ENCODE data around the gene C16orf96.

C16orf96 gene

GRCh38 chr16:4524571-4524970 lies 31.6 kb upstream of the C16orf96 start:
- Histone ChIP-seq H3F3A (ENCODE audit: insufficient read depth) (peaks cover 5% of the 10 kb centered on the region), H3K79me2 (ENCODE audit: insufficient read depth, low read length) (no peaks in the 10 kb centered on the region), H3K4me3 (ENCODE audit: insufficient read depth, low read length, poor library complexity, severe bottlenecking) (no peak overlapping the region), H3K4me2 (ENCODE audit: low read depth, low read length, poor library complexity, severe bottlenecking) (no peak overlapping the region), H3K9ac (ENCODE audit: low read length) (no peak overlapping the region), H3K9me3 (ENCODE audit: insufficient read depth, low read length) (no peaks in the 10 kb centered on the region), H2AFZ (ENCODE audit: low read depth, low read length, severe bottlenecking) (no peak overlapping the region), H4K20me1 (ENCODE audit: low read depth, low read length) (no peaks in the 10 kb centered on the region), H3K9me2 (replicated peaks; ENCODE audit: insufficient read depth, low read length) (no peaks in the 10 kb centered on the region), H3K27me3 (ENCODE audit: low read length) (no peaks in the 10 kb centered on the region), H3K27ac (ENCODE audit: low read depth, low read length) (no peak overlapping the region), H3K36me3 (ENCODE audit: low read length) (no peaks in the 10 kb centered on the region)
- TF ChIP-seq EZH2phosphoT487 (conservative IDR thresholded peaks at IDR 0.05; ENCODE audit: low read length), result no peak
- TF ChIP-seq, protein P1, sequence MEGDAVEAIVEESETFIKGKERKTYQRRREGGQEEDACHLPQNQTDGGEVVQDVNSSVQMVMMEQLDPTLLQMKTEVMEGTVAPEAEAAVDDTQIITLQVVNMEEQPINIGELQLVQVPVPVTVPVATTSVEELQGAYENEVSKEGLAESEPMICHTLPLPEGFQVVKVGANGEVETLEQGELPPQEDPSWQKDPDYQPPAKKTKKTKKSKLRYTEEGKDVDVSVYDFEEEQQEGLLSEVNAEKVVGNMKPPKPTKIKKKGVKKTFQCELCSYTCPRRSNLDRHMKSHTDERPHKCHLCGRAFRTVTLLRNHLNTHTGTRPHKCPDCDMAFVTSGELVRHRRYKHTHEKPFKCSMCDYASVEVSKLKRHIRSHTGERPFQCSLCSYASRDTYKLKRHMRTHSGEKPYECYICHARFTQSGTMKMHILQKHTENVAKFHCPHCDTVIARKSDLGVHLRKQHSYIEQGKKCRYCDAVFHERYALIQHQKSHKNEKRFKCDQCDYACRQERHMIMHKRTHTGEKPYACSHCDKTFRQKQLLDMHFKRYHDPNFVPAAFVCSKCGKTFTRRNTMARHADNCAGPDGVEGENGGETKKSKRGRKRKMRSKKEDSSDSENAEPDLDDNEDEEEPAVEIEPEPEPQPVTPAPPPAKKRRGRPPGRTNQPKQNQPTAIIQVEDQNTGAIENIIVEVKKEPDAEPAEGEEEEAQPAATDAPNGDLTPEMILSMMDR (IDR thresholded peaks at IDR 0.05; ENCODE audit: insufficient read depth, low read length, poor library complexity, severe bottlenecking), result no peak

DNA sequence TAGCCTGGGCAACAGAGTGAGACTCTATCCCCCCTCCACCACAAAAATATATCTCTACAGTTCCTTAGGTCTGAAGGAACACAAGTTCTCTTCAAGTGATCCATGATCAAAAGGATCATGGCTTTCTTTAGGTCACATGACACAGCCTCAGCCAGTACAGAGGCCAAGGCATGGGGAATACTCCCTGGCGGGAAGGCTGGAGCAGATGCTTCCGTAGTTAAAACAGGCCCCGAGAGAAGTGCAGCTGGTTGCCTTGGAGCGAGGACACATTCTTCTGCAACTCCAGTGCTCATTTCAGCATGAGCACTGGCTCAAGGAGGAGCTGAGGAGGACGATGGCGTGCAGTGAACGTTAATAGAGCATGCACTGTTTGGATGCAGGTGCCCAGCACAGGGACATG lies 31.1 kb upstream of the C16orf96 start:
- Histone ChIP-seq H3K9me2 (replicated peaks; ENCODE audit: insufficient read depth, low read length) (no peaks in the 10 kb centered on the region), H3K9ac (ENCODE audit: low read length) (no peak overlapping the region), H3K4me3 (ENCODE audit: insufficient read depth, low read length, poor library complexity, severe bottlenecking) (no peak overlapping the region), H3K27ac (ENCODE audit: low read depth, low read length) (no peak overlapping the region), H2AFZ (ENCODE audit: low read depth, low read length, severe bottlenecking) (no peak overlapping the region), H3K9me3 (ENCODE audit: insufficient read depth, low read length) (no peaks in the 10 kb centered on the region), H3K36me3 (ENCODE audit: low read length) (no peaks in the 10 kb centered on the region), H4K20me1 (ENCODE audit: low read depth, low read length) (no peaks in the 10 kb centered on the region), H3F3A (ENCODE audit: insufficient read depth) (peaks cover 5% of the 10 kb centered on the region), H3K4me2 (ENCODE audit: low read depth, low read length, poor library complexity, severe bottlenecking) (no peak overlapping the region), H3K79me2 (ENCODE audit: insufficient read depth, low read length) (no peaks in the 10 kb centered on the region), H3K27me3 (ENCODE audit: low read length) (no peaks in the 10 kb centered on the region)
- TF ChIP-seq, protein P1 (IDR thresholded peaks at IDR 0.05; ENCODE audit: insufficient read depth, low read length, poor library complexity, severe bottlenecking), result no peak
- no peak for TF ChIP-seq EZH2phosphoT487 (conservative IDR thresholded peaks at IDR 0.05; ENCODE audit: low read length)

DNA sequence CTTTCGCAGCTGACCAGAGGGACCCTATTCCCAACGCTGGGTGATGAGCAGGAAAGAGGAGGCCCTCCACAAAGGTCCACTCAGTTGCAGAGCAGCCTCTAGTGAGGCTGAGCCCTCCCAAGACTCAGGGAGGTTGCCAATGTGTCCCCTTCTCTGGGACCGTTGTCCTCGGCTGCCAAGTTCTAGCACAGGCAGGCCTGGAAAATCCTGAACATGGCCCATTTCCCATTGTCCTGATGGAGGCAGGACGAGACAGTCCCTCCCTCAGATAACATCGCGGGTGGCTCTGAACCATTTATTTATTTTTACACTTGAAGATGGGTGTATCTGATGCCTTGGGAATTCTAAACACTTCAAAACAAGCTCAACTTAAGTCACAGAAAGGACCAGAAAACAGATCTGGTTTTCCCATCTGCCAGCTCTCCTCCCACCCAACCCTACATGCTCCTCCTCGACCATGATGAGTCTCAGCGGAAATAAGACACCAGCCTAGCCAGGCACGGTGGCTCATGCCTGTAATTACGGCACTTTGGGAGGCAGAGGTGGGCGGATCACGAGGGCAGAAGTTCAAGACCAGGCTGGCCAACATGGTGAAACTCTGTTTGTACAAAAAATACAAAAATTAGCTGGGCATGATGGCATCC lies 30.4 kb upstream of the C16orf96 start:
- Histone ChIP-seq H3K9ac (ENCODE audit: low read length) (no peak overlapping the region), H2AFZ (ENCODE audit: low read depth, low read length, severe bottlenecking) (no peak overlapping the region), H3K27ac (ENCODE audit: low read depth, low read length) (no peak overlapping the region), H3K4me2 (ENCODE audit: low read depth, low read length, poor library complexity, severe bottlenecking) (no peak overlapping the region), H3K36me3 (ENCODE audit: low read length) (no peaks in the 10 kb centered on the region), H3F3A (ENCODE audit: insufficient read depth) (peaks cover 5% of the 10 kb centered on the region), H3K9me2 (replicated peaks; ENCODE audit: insufficient read depth, low read length) (no peaks in the 10 kb centered on the region), H3K27me3 (ENCODE audit: low read length) (no peaks in the 10 kb centered on the region), H4K20me1 (ENCODE audit: low read depth, low read length) (no peaks in the 10 kb centered on the region), H3K79me2 (ENCODE audit: insufficient read depth, low read length) (no peaks in the 10 kb centered on the region), H3K9me3 (ENCODE audit: insufficient read depth, low read length) (no peaks in the 10 kb centered on the region), H3K4me3 (ENCODE audit: insufficient read depth, low read length, poor library complexity, severe bottlenecking) (no peak overlapping the region)
- TF ChIP-seq, protein P1 (IDR thresholded peaks at IDR 0.05; ENCODE audit: insufficient read depth, low read length, poor library complexity, severe bottlenecking), result no peak
- TF ChIP-seq EZH2phosphoT487 (conservative IDR thresholded peaks at IDR 0.05; ENCODE audit: low read length), result no peak

All from SU-DHL-6 (cell line).